GM18867 (cell line): ENCODE data around the gene C22orf42.
"Not testable (repeated sequence)": the region's sequence is repeated elsewhere in the genome, so short reads cannot be mapped to it uniquely, and the experiment has no call there.

ENCODE experiments used
- ATAC-seq: cut with Tn5 transposase; IDR thresholded peaks from one replicate; pipeline ENCODE4 v1.9.1; 2021; ENCODE audit warnings: mild to moderate bottlenecking, moderate library complexity; ENCODE audit not compliant: unreplicated experiment

C22orf42 gene

DNA sequence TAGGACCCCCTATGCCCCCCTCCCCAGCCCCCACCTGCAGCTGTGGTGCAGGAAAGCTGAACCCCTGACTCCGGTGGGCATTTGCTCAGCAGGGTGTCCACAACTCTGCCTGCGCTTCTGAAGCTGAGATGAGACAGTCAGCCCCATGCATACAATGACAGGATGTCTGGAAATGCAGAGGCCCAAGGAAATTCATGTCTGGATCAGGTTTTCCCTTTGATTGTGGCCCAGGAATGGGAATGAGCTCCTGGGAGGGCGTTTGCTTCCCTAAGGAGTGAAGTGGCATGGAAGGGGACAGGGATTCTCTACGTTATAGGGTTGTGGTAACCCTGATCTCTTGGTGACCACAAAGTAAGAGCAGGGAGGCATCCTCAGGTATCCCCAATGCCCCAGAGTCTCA, 22.2 kb downstream of the C22orf42 start:
- ATAC-seq = not testable (repeated sequence)

DNA sequence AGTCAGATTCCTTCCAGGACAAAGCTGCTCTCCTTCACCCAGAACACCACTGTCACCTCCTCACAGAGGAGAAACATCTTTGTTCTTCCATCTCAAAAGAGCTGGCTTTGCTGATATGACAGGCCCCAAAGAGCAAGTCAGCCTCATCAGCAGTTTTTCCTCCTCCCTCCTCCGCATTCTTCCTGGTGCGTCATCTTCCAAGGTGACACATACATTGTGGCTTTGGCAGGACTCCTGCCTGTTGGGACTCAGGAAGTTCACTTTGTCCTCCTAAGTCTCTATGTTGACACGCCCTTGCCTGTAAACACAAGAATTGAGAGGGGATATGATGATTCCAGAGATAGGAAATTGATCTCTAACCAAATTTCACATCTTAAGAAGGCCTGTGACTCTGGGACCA, 23.1 kb downstream of the C22orf42 start:
- not testable (repeated sequence) for ATAC-seq

DNA sequence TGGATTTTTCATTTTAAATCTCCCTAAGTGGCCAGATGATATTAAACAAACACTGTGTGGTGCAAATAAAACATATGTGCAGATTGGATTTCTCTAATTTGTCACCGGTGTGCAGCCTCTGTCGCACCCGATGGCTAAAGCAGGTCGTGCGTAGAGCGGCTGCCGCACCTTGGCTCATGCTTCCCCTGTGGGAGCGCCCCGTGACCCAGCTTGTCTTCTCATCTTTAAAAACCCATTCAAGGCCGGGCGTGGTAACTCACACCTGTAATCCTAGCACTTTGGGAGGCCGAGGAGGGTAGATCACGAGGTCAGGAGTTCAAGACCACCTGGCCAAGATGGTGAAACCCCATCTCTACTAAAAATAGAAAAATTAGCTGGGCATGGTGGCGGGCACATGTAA, 24.3 kb downstream of the C22orf42 start:
- not testable (repeated sequence) for ATAC-seq

DNA sequence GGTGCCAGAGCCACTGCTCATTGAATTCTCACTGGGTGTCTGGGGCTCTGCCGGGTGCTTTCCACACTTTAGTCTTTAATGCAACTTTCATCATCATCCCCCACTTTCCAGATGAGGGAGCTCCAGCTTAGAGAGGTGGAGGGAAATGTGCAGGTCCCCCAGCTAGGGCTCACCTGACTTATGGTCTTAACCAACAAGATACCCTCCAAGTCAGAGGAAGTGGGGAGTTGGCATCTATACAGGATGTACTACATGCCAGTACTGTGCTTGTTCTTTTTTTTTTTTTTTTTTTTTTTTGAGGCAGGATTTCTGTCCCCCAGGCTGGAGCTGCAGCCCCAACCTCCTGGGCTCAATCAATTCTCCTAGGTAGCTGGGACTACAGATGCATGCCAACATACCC, 26.3 kb downstream of the C22orf42 start:
- no peak for ATAC-seq

DNA sequence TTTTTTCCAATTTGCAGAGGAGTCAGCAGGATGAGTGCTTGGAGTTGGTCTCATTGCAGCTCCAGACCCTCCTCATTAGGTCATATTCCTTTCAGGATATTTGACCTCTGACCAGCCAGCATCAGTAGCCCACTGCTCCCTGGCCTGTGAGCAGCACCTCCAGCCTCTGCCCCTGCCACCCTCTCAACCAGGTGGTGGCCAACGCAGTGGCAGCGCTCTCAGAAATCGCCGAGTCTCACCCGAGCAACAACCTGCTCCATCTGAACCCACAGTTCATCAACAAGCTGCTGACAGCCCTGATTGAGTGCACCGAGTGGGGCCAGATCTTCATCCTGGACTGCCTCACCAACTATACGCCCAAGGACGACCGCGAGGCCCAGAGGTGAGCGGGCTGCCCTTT, 27.0 kb downstream of the C22orf42 start:
- ATAC-seq = no peak

DNA sequence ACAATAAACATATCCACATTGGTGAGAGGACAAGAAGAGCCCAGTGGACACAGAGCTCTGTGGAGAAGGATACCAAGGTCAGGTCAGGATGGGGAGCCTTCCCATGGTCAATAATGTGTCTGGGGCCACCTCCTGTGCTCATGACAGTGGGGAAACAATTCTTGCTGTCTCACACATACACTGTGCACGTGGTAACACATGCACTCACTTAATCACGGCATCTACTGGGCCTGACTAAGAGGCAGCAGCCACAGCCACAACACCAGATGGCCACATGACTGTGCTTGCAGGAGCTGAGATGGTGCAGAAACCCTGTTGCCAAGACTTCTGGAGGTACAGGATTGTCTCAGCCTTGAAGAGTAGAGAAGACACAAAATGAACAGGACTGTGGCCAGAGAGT, 28.6 kb downstream of the C22orf42 start:
- no peak for ATAC-seq

DNA sequence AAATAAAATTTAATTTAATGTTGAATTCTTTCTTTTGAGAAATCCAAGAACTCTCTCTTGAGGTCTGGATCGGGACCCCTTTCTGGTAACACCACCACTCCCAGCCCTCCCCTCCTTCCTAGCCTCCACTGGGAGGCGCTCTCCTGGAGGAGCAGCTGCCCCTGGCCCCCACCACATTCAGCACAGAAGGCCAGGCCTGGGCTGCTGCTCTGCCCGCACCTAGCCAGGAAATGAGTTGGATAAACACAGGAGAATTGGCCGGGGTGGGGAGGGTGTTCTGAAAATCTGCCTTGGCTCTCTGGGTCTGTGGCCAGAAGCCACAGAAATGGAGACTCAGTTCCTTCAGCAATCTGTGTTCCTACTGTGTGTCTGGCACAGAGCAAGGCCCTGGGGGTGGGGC, 31.2 kb downstream of the C22orf42 start:
- no peak for ATAC-seq

DNA sequence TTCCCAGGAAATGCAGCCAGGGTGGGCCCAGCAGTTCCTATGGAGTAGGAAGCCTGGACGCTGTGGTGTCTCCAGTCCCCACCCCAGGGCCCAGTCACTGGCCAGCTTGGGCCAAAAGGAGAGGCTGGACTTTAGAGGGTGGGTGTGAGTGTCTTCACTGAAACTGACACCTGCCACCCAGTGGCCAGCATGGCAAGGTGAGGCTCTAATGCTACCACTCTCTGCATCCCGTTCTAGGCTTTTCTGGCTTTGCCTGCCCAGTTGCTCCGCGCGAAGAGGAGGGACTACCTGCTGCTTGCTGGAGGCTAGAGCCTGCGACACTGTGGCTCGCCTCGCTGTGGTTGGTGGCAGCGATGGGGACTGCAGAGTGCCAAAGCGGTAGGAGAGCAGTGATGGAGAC, 35.4 kb downstream of the C22orf42 start:
- ATAC-seq = no peak

DNA sequence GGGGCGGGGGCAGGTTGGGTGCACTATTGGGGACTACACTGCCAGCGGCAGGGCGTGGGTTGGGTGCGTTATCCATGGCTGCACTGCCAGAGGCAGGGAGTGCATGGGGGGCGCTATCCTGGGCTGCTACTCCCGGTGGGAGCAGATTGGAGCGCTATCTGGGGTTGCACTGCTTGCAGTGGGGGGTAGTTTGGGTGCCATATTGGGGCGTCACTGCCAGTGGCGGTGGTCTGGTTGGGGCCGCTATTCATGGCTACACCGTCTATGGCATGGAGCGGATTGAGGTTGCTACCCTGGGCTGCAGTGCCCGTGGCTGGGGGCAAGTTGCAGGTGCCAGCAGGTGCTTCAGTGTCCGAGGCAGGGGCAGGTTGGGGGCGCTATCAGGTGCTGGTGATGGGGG, 36.2 kb downstream of the C22orf42 start:
- no peak for ATAC-seq

DNA sequence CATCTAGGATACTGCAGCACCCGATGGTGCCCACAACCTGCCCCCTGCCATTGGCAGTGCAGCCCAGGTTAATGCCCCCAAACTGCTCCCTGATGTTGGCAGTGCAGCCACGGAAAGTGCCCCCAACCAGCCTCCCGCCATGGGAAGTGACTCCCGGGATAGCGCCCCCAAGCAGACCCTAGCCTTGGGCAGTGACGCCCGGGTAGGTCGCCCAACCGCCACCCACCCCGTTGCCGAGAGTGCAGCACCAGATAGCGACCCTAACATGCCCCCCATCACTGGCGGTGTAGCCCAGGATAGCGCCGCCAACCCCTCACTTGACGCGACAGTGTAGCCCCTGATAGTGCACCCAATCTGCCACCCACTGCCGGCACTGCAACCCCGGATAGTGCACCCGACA, 38.5 kb downstream of the C22orf42 start:
- no peak for ATAC-seq

DNA sequence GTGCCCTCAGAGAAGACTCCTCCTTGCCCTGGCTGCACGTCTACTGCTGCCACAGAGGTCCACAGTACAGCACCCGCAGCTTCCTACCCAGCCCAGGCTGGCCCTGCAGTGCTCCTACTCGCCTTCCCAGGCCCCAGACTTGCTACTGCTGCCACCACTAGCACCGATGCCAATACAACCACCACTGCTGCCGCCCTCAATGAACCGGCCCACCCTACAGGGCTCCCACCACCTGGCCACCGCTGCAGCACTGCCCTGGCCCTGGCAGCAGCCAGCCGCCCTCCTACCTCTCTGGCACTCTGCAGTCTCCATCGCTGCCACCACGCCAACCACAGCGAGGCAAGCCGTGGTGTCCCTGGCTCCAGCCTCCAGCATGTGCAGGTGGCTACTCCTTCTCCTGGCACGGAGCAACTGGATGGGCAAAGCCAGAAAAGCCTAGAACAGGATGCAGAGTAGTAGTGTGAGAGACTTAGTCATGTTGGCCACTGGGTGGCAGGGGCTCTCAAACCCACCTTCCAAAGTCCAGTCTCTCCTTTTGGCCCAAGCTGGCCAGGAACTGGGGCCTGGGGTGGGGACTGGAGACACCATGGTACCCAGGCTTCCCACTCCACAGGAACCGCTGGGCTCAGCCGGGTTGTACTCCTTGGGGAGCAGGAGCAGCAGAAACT, 39.4 kb downstream of the C22orf42 start:
- ATAC-seq = no peak

DNA sequence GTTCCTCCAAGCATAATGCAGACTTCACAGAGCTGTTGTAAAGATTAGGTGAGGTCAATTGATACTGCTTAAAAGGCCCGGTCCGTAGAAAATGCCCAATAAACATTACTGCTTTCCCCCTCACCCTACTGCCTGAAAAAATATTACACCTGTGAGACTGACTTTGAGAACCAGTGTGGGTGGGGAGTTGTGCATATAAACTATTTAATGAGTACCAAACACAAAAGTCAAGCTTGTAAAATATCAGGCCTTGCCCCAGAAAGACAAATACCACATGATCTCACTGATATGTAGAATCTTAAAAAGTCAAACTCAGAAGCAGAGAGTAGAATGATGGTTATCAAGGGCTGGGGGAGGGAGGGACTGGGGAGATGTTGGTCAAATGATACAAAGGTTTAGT, 46.7 kb downstream of the C22orf42 start:
- no peak for ATAC-seq

DNA sequence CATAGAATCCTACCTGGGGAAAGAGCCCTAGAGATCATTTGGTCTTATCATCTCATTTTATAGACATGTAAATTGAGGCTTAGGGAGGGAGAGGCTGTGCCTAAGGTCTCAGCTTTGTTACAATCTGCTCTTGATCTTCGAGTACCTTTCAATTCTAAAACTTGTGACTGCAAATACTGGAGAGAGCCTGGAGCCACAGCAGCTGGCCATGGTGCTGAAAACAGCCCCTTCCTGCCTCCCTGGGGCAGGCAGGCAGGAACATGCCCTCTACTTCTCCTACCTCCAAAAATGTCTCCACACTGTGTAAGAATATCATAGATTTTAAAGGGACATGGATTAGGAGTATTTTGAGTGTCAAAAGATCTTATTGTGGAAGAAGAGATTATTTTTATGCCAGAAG, 52.2 kb downstream of the C22orf42 start:
- ATAC-seq = no peak

DNA sequence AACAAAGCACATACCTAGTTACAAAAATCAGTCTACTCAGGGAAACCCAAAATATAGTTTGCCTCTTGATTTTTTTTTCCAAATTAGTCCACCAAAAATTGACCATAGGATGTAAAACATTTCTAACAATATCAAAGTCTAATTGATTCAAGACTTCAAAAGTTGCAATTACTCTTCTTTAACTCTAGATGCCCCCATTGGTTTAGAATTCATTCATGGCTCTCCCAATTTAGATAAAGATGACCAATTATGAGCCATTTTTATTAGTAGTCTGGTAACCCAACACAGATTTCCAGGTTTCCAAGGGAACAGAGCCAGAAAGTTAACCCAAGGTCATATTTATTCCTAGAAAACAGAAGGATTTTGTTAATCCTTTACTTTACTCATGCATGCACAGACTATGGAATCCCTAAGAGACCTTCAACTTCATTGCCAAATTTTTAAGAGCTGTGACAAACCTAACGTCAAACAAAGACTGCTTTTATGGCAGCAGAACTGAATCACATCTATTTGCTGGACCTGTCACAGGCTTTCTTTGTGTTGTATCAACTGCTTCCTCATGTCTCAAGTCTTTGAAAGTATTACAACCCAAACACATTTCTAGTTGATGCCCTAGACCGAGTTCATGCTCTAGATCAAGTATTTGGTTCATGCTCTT, 55.3 kb downstream of the C22orf42 start:
- no peak for ATAC-seq

DNA sequence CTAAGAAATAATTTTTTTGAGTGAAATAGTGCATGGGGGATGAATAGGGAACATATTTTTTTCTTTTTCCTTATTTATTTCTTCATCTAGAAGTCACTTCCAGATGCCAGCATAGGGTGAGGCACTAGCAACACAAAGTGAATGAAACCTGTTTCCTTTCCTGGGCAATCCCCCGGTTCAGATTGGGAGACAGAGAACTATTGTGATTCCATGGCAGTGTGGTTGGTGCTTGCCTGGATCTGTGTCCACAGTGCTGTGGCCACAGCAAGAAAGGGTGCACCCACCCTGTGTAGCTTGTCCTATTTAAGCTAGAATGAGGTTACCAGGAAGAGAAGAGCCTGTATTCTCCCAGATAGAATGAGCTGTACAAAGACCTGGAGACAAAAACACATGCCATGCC, 58.4 kb downstream of the C22orf42 start:
- ATAC-seq = no peak
